ES-I3 (cell line): ENCODE results near the gene CDH15.
A peak's percentile ranks its signal among the peaks of the same experiment; 100 is the strongest.
"Not testable (repeated sequence)": the region's sequence is repeated elsewhere in the genome, so short reads cannot be mapped to it uniquely, and the experiment has no call there.

ENCODE experiments used
- H3K36me3 ChIP-seq: 2 replicates; pipeline ENCODE4 v1.6.1; 2013; ENCODE audit warnings: mild to moderate bottlenecking, low read length, control low read depth, moderate library complexity; ENCODE audit not compliant: insufficient read depth
- H3K4me1 ChIP-seq: 2 replicates; pipeline ENCODE4 v1.6.1; 2013; ENCODE audit warnings: mild to moderate bottlenecking, control low read depth, low read length; ENCODE audit not compliant: insufficient read depth
- H3K9ac ChIP-seq: 2 replicates; pipeline ENCODE4 v1.6.1; 2013; ENCODE audit warnings: low read depth, mild to moderate bottlenecking, low read length, moderate library complexity
- H3K9me3 ChIP-seq: 2 replicates; pipeline ENCODE4 v1.6.1; 2013; ENCODE audit warnings: mild to moderate bottlenecking, low read length, moderate library complexity; ENCODE audit not compliant: control insufficient read depth, insufficient read depth

CDH15 gene

GRCh38 chr16:89189358-89190025 is 17.9 kb downstream of the CDH15 start:
- Histone ChIP-seq H3K36me3 (no peaks in the 10 kb centered on the region), H3K9me3 (no peaks in the 10 kb centered on the region), H3K4me1 (no peaks in the 10 kb centered on the region), H3K9ac (no peak overlapping the region)

GRCh38 chr16:89190150-89190958 is 18.8 kb downstream of the CDH15 start:
- no peaks in the 10 kb centered on the region for H3K4me1 ChIP-seq
- H3K9me3 ChIP-seq = no peaks in the 10 kb centered on the region
- H3K36me3 ChIP-seq = no peaks in the 10 kb centered on the region
- H3K9ac ChIP-seq = no peak overlapping the region

DNA sequence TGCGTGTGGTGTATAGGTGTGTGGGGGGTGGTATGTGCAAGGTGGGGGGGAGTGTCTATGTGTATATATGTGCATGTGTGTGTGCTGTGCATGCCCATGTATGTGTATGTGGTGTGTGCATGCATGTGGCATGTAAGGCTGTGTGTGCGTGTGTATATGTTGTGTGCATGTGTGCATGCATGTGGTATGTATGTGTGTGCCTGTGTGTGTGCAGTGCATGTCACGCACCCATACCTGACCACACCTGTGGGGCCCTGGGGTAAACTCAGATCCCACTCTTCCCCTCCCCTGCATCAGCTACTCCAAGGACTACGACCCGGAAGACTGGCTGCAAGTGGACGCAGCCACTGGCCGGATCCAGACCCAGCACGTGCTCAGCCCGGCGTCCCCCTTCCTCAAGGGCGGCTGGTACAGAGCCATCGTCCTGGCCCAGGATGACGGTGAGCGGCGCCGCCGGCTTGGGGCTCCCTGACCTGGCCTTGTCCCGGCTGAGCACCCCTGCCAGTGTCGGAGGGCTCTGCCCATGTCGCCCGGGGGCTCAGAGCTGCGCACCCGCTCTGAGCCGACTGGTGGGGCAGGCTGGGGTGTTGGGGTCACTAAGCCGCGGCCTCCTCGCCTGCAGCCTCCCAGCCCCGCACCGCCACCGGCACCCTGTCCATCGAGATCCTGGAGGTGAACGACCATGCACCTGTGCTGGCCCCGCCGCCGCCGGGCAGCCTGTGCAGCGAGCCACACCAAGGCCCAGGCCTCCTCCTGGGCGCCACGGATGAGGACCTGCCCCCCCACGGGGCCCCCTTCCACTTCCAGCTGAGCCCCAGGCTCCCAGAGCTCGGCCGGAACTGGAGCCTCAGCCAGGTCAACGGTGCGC is 19.7 kb downstream of the CDH15 start:
- no peaks in the 10 kb centered on the region for H3K4me1 ChIP-seq

GRCh38 chr16:89191901-89192185 is 20.3 kb downstream of the CDH15 start:
- peak overlapping the region; percentile 62; the same call in 1 of the 2 replicates for H3K9ac ChIP-seq
- no peaks in the 10 kb centered on the region for H3K4me1 ChIP-seq
- H3K36me3 ChIP-seq = no peaks in the 10 kb centered on the region
- H3K9me3 ChIP-seq = no peaks in the 10 kb centered on the region

More for the DNA sequence above, 19.7 kb downstream of the CDH15 start:
- Histone ChIP-seq H3K9me3 (no peaks in the 10 kb centered on the region), H3K36me3 (no peaks in the 10 kb centered on the region), H3K9ac (peak overlapping the region; percentile 9; the same call in 1 of the 2 replicates)

- not testable (repeated sequence) for H3K36me3 ChIP-seq, H3K9me3 ChIP-seq, H3K4me1 ChIP-seq
- peak overlapping the region; percentile 62; the same call in 1 of the 2 replicates for H3K9ac ChIP-seq
Observed at GRCh38 chr16:89192186-89192955, 20.8 kb downstream of the CDH15 start.

DNA sequence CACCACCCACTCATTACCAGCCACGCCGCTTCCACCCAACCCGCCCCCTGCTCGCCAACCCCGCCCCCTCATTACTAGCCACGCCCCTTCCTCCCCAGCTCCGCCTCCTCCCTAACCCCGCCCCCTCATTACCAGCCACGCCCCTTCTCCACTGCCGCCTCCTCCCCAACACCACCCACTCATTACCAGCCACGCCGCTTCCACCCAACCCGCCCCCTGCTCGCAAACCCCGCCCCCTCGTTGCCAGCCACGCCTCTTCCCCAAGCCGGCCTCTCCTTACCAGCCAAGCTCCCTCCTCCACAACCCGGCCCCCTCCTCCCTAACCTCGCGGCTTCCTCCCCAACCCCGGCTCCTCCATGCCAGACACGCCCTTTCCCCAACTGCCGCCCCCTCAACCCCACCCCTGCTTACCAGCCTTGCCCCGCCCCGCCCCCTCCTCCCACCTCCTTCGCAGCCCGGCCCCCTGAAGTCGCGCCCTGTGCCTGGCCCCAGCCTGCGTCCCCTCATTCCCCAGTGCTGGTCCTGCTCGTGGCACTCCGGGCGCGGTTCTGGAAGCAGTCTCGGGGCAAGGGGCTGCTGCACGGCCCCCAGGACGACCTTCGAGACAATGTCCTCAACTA is 21.5 kb downstream of the CDH15 start:
- Histone ChIP-seq H3K9ac (0 out of 2 replicates have a peak overlapping the region, but pooled peaks have one; percentile 15), H3K9me3 (no peaks in the 10 kb centered on the region), H3K4me1 (no peaks in the 10 kb centered on the region), H3K36me3 (no peaks in the 10 kb centered on the region)

GRCh38 chr16:89193576-89194293 is 22.2 kb downstream of the CDH15 start:
- Histone ChIP-seq H3K9me3 (no peaks in the 10 kb centered on the region), H3K4me1 (no peaks in the 10 kb centered on the region), H3K36me3 (no peaks in the 10 kb centered on the region), H3K9ac (0 out of 2 replicates have a peak overlapping the region, but pooled peaks have one; percentile 15)

DNA sequence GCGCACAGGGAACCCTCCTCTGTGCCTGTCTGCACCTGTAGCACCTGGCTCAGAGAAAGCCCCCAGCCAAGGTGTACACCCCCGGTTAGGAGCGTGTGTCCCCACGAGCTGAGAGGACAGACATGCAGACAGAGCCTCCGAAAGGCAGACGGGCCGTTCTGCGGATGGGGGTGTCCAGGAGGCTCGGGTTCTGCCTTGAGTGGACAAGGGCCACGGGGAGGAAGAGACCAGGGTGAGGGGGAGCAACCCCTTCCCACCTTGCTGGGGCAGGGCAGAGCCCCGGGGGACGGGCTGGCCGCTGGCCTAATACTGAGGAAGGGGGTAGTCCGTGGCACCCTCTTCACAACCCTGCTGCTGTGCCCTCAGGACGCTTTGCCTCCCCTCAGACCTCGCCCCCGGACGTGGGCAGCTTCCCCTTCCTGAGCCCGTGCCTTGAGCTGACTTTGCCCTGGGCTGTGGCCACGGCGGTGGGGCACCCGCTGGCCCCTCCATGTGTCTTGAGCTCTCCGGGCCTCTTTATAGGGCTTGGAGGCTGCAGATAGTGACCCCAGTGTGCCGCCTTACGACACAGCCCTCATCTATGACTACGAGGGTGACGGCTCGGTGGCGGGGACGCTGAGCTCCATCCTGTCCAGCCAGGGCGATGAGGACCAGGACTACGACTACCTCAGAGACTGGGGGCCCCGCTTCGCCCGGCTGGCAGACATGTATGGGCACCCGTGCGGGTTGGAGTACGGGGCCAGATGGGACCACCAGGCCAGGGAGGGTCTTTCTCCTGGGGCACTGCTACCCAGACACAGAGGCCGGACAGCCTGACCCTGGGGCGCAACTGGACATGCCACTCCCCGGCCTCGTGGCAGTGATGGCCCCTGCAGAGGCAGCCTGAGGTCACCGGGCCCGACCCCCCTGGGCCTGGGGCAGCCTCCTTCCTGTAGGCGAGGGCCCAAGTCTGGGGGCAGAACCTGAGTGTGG is 23.1 kb downstream of the CDH15 start:
- H3K4me1 ChIP-seq = no peaks in the 10 kb centered on the region; the same call in 1 of the 2 replicates
- no peaks in the 10 kb centered on the region for H3K36me3 ChIP-seq
- no peak overlapping the region for H3K9ac ChIP-seq

DNA sequence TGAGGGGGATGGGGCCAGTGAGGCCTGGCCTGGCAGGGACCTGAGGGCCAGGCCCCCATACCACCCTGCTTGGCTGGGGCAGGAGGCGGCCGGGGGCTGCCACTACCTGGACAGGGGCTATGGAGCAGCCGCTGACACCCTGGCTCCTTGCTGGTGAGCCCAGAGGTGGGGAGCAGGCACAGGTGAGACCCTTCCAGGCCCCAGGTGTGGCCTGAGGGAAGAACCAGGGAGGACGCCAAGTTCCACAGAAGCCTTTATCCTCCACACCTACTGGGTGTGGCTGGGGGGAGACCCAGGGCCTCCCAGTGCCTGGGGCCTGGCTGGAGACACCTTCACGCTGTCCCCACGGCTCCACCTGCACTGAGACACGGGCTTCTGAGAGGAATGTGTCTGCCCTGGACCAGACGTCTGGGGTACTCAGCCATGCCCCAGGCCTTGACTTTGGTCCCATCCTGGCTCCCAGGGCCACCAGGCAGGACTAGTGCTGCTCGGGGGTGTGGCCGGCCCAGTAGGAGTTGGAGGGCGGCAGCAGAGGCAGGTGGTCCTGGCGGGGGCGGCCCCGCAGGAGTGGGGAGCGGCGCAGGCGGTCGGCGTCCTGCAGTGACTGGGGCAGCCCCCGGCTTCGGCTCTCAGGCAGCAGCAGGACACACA is 24.1 kb downstream of the CDH15 start:
- Histone ChIP-seq H3K9ac (no peak overlapping the region), H3K4me1 (no peaks in the 10 kb centered on the region; the same call in 1 of the 2 replicates), H3K36me3 (no peaks in the 10 kb centered on the region), H3K9me3 (no peaks in the 10 kb centered on the region)

More for the DNA sequence above, 23.1 kb downstream of the CDH15 start:
- no peaks in the 10 kb centered on the region for H3K9me3 ChIP-seq

- H3K36me3 ChIP-seq = no peaks in the 10 kb centered on the region
- H3K9ac ChIP-seq = no peak overlapping the region
- H3K4me1 ChIP-seq = no peaks in the 10 kb centered on the region; the same call in 1 of the 2 replicates
- H3K9me3 ChIP-seq = no peaks in the 10 kb centered on the region
Observed at GRCh38 chr16:89197033-89197632, 25.6 kb downstream of the CDH15 start.

GRCh38 chr16:89197633-89198416 is 26.3 kb downstream of the CDH15 start:
- no peaks in the 10 kb centered on the region for H3K9me3 ChIP-seq
- H3K4me1 ChIP-seq = no peaks in the 10 kb centered on the region; the same call in 1 of the 2 replicates
- H3K9ac ChIP-seq = no peak overlapping the region
- no peaks in the 10 kb centered on the region for H3K36me3 ChIP-seq
